Measurements from ENCODE around the gene CAMTA1. TPM values are rescaled to one million over a fixed set of nuclear protein-coding genes. Genes with fewer than 3 reads are reported as not detected.

CAMTA1 gene
- total RNA-seq, 1 donor from 2014 or later: 68.9 TPM

- DNase-seq (ENCODE audit: low read depth): no peak
These were observed 720.7 kb downstream of the CAMTA1 start for GRCh38 chr1:7505771-7506453.

- DNase-seq (ENCODE audit: low read depth): no peak
These were observed 721.4 kb downstream of the CAMTA1 start for GRCh38 chr1:7506454-7507284.

DNA sequence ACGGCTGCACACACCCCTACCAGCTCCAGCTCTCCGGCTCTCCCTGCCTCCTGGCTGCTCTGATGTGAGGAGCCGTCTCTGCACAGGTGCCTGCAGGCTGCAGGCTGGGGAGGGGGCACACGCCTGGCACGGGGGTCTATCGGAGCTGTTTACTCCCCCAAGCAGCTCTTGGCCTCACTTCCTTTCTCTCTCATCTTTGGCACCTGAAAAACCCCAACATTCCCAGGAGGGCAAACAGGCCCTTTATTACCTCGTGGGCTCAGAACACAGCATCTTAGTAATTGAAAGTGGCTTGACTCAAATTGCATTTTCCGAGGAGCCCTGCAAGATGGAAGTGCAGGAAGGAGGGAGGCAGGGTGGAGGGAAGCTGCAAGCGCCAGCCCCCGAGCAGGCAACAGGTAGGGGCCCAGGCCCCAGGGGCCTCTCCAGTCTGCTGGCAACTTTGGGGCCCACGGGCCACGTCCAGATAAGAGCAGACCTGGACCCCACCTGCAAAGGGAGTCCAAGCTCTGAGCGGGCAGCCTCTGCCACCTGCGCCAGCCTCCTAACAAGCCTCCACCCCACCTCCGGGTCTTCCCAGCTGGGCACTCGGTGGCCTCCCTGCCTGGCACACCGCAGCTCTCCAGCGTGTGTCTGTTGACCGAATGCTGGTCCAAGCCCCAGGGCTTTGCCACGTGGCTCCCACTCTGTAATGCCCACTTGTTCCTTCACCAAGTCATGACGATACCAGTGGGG lies 722.2 kb downstream of the CAMTA1 start:
- DNase-seq (ENCODE audit: low read depth): no peak

DNA sequence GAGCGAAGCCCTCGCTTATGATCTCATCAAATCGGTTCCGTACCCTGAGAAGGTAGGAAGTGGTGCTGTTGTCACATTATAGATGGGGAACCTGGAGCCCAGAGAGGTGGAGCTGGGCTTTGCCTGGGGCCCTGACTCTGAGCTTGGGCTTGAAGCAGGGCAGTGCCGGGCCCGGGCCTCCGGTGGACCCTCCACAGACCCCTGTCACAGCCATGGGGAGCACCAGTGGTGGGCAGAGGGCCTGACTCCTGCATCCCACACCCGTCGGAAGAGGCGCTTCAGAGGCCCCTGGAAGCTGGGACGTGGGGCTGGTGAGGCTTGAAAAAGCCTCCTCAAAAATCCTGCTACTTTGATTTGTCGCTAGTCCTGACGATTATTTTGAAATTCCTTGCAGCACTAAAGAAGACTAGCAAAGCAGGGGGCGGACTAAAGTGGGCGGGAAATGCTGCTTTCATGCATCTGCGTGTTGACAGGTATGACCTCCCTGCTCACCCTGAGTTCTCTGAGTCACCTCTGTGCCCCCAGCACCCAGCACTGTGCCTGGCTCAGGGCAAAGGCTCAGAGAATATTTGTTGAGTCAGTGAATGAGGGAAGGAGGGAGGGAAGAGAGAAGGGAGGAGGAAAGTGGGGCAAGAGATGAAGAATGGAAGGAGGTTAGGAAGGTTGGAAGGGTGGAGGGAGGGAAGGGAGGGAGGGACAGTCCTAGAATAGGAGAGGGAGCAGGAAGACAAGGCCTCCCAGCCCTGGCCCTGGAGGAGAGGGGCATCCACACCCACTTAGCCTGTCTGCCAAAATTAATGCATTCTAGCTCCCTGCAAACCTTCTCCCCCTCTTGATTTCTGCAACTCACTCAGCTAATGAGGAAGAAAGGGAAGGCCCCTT lies 723.0 kb downstream of the CAMTA1 start:
- DNase-seq (ENCODE audit: low read depth): no peak

- DNase-seq (ENCODE audit: low read depth): no peak
These were observed 723.8 kb downstream of the CAMTA1 start for GRCh38 chr1:7508934-7509519.

DNA sequence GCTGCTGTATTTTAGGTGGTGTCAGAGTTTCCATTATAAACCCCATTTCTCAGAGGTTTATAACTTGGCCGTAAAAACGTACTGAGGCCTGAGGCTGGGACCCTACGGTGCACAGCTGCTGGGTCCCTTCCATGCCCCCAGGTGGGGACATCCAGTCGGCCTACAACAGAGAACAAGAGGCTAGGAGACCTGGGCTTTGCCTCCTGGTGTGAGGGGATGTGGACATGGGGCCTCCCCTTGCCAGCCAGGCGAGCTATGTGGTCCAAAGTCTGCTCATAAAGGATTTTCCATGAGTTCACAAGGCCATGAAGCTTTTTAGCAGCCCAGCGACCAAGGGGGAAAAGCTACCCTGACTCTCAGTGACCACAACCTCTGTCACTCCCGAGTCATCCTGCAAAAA lies 724.3 kb downstream of the CAMTA1 start:
- no peak for DNase-seq (ENCODE audit: low read depth)

GRCh38 chr1:7510389-7510931 lies 725.2 kb downstream of the CAMTA1 start:
- DNase-seq (ENCODE audit: low read depth): no peak

DNA sequence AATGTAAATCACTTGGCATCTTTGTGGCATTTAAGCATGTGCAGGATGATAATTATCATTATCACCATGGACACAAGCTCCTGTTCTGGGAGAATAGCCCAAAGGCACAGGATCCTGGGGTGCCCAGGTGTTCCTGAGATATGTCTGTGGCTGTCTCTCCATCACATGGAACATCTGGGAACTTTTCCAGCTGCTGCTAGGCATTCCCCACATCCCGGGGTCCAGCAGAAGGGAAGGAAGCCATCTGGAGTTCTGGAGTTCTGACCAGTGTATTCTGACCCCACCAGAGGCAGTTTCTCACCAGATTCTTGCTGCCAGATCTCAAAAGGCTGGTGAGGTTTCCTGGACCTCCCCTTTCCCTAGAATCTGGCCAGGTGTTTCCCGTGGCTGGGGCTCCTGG lies 726.1 kb downstream of the CAMTA1 start:
- DNase-seq (ENCODE audit: low read depth): no peak

- DNase-seq (ENCODE audit: low read depth): peak; percentile 71
These were observed 727.8 kb downstream of the CAMTA1 start for GRCh38 chr1:7513081-7513480.

GRCh38 chr1:7515175-7515574 lies 729.9 kb downstream of the CAMTA1 start:
- DNase-seq (ENCODE audit: low read depth): no peak

DNA sequence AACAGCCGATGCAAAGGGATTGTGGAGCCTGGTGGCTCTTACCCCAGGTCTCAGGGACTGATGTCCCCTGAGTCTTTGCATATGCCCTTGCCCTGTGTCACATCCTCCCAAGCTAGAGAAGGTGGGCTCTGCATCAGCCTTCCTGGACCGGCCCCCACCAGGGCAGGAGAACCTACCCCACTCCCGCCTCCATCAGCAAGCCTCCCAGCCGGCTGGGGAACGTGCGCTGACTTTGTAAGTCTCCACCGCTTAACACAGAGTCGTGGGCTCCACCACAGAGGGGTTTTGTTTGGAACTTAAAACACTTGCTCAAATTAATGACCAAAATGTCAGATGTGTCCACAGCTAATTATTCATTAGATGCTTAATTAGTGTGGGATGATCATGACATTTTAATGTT lies 730.6 kb downstream of the CAMTA1 start:
- DNase-seq (ENCODE audit: low read depth): no peak

GRCh38 chr1:7516341-7516740 lies 731.1 kb downstream of the CAMTA1 start:
- DNase-seq (ENCODE audit: low read depth): peak; percentile 87

DNA sequence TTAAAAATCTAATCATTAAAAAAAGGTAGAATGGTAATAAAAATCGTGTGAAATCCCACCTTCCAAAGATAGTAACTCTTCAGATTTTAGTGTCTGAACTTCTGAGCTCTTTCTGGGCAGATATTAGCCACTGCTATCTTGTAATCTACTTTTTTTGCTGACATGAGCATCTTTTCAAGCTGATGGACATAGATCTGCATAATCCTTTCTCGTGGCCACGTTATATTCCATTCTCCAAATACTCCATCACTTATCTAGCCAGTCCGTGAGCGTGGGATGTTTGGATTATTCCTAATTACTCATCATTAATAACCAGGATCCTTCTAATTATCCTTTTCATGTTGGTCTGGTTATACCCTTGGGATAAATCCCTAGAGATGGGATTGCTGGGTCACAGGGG lies 731.7 kb downstream of the CAMTA1 start:
- DNase-seq (ENCODE audit: low read depth): no peak

GRCh38 chr1:7517611-7518330 lies 732.5 kb downstream of the CAMTA1 start:
- peak; percentile 59 for DNase-seq (ENCODE audit: low read depth)

GRCh38 chr1:7518411-7518810 lies 733.2 kb downstream of the CAMTA1 start:
- DNase-seq (ENCODE audit: low read depth): no peak

GRCh38 chr1:7519181-7519860 lies 734.1 kb downstream of the CAMTA1 start:
- DNase-seq (ENCODE audit: low read depth): no peak

DNA sequence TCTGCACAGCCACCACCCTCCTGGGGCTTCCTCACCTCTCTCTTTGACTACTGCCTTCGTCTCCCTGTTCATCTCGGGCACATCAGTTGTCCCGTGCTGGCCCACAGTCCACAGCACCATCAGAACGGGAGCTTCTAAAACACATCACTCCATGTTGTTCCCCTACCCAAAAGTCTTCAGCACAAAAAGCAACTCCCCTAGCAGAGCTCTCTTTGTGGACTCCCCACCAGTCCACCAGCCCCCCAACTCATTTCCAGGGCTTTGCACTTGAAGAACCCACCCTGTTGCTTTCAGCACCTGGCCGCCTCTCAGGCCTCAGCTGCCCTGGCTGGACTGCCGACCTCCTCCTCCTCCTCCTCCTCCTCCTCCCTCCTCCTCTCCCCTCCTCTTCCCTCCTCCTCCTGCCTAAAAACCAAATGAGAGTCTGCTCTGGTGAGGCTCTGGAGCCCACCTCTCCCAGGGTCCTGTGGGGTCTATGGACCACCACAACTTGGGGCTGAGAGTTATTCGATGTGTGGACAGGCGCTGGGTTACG lies 734.7 kb downstream of the CAMTA1 start:
- DNase-seq (ENCODE audit: low read depth): no peak

GRCh38 chr1:7520496-7520895 lies 735.2 kb downstream of the CAMTA1 start:
- no peak for DNase-seq (ENCODE audit: low read depth)

Data from myocyte (in vitro differentiated cells).